K562 (cell line): Measurements from ENCODE around the gene NANS. TPM values are rescaled to one million over a fixed set of nuclear protein-coding genes. Genes with fewer than 3 reads are reported as not detected.

ENCODE experiments used
- ATAC-seq: fragments of 200-7000 bp; cut with Tn5 transposase; 3 replicates; pipeline ENCODE4 v1.9.1; 2020; ENCODE audit warnings: moderate library complexity
- BruUV-seq: library from RNA; stranded (reverse); fragments of 400-500 nt; replicated peaks from 2 replicates; lab custom pipeline; 2021; lab: Mats Ljungman, UMichigan
- CTCF ChIA-PET: fragments of 300-600 bp; formaldehyde crosslinking; extraction: SDS; loops from one replicate; lab custom pipeline; 2021; ENCODE audit warnings: low intra/inter-chr PET ratio; lab: Yijun Ruan, JAX
- POLR2A ChIA-PET: fragments of 300-600, 350-650 bp; sonication (Branson Sonifier 250); formaldehyde crosslinking; extraction: SDS; loops from one replicate; lab custom pipeline; 2021; ENCODE audit warnings: antibody characterized with exemption, inconsistent platforms; lab: Yijun Ruan, JAX
- DNase-seq, 4 experiments: peaks; one replicate each; pipeline versions ENCODE4 v3.0.0 to v3.0.0-alpha.2; 2011 to 2018; ENCODE audit warnings: low spot score in 3 of 4, mixed read lengths in 3 of 4; ENCODE audit errors: extremely low read depth in 1 of 4
- FAIRE-seq: peaks from 2 replicates; lab custom pipeline; 2011; peaks lifted over from hg19 to GRCh38; lab: Jason Lieb, UNC
- H2AFZ ChIP-seq: 2 replicates; pipeline ENCODE4 v1.6.0; 2011; ENCODE audit warnings: low read depth, low read length, control low read depth, inconsistent platforms
- H3K27ac ChIP-seq: fragments of 200-600 bp; 3 replicates; pipeline ENCODE4 v1.8.0; 2011; ENCODE audit warnings: low read depth, mild to moderate bottlenecking, control low read depth, inconsistent platforms, low read length, moderate library complexity, mixed read lengths; ENCODE audit errors: extremely low read depth
- H3K27me3 ChIP-seq, 2 experiments: fragments of 300-600 bp in 1 of 2; 2 replicates in 1 of 2; 3 replicates in 1 of 2; pipeline versions ENCODE4 v1.6.0 to v1.8.0; 2011; ENCODE audit warnings: inconsistent platforms in 2 of 2, low read length in 2 of 2, mild to moderate bottlenecking in 1 of 2, mixed read lengths in 1 of 2, moderate library complexity in 1 of 2; ENCODE audit not compliant: control insufficient read depth in 2 of 2, insufficient read depth in 2 of 2
- H3K36me3 ChIP-seq: fragments of 300-600 bp; 3 replicates; pipeline ENCODE4 v1.8.0; 2011; ENCODE audit warnings: mild to moderate bottlenecking, low read length, inconsistent platforms; ENCODE audit not compliant: control insufficient read depth, insufficient read depth
- H3K4me1 ChIP-seq, 2 experiments: fragments of 200-600 bp in 1 of 2; replicated peaks in 1 of 2; 2 replicates in 1 of 2; 3 replicates in 1 of 2; pipeline versions ENCODE4 v1.5.1 to v1.8.0; 2011; ENCODE audit warnings: inconsistent platforms in 2 of 2, low read length in 2 of 2, mild to moderate bottlenecking in 1 of 2, mixed read lengths in 1 of 2, moderate library complexity in 1 of 2; ENCODE audit not compliant: control insufficient read depth in 2 of 2, insufficient read depth in 2 of 2
- H3K4me2 ChIP-seq: 2 replicates; pipeline ENCODE4 v1.6.1; 2011; ENCODE audit warnings: low read length, control low read depth, inconsistent platforms, mixed read lengths; ENCODE audit not compliant: insufficient read depth
- H3K4me3 ChIP-seq: fragments of 200-600 bp; sonication (generic), shearing (Covaris generic); 2 replicates; pipeline ENCODE4 v1.5.1; 2016; ENCODE audit warnings: control low read depth, inconsistent platforms
- H3K79me2 ChIP-seq: fragments of 200-600 bp; 3 replicates; pipeline ENCODE4 v1.8.0; 2011; ENCODE audit warnings: low read length, inconsistent platforms; ENCODE audit not compliant: control insufficient read depth, insufficient read depth
- H3K9ac ChIP-seq, 2 experiments: 2 replicates each; pipeline versions ENCODE4 v1.6.0 to v1.6.1; 2011; ENCODE audit warnings: low read depth in 2 of 2, low read length in 2 of 2, control low read depth in 1 of 2, inconsistent platforms in 1 of 2, mild to moderate bottlenecking in 1 of 2, mixed read lengths in 1 of 2; ENCODE audit not compliant: insufficient read depth in 1 of 2
- H3K9me1 ChIP-seq: one replicate; pipeline ENCODE4 v1.6.0; 2011; ENCODE audit warnings: inconsistent platforms, mild to moderate bottlenecking, low read length, moderate library complexity; ENCODE audit not compliant: control insufficient read depth, insufficient read depth
- H3K9me3 ChIP-seq: replicated peaks from 2 replicates; pipeline ENCODE4 v1.5.1; 2011; ENCODE audit warnings: low read depth, low read length, inconsistent platforms; ENCODE audit not compliant: control insufficient read depth, insufficient read depth
- H4K20me1 ChIP-seq: replicated peaks from 2 replicates; pipeline ENCODE4 v1.6.1; 2011; ENCODE audit warnings: low read length, inconsistent platforms, mixed read lengths; ENCODE audit not compliant: control insufficient read depth, insufficient read depth
- ARID3A ChIP-seq: IDR thresholded peaks from 2 replicates; pipeline ENCODE4 v1.6.1; 2012; ENCODE audit warnings: low read depth, low read length, improper control_type of control experiment, borderline replicate concordance
- CBFA2T2 ChIP-seq: fragments of 450-650 bp; conservative IDR thresholded peaks from 2 replicates; pipeline ENCODE4 v1.6.1; 2017; ENCODE audit warnings: mild to moderate bottlenecking
- CREB1 ChIP-seq, 2 experiments: sonication (generic) in 1 of 2; formaldehyde crosslinking in 1 of 2; IDR thresholded peaks; 2 replicates each; pipeline versions ENCODE4 v1.6.1 to v1.8.0; 2012 to 2022; ENCODE audit warnings: inconsistent platforms in 1 of 2, mild to moderate bottlenecking in 1 of 2, missing genetic modification reagents in 1 of 2, moderate library complexity in 1 of 2
- ETV6 ChIP-seq, 3 experiments: fragments of 150-350 bp in 1 of 3; sonication (generic) in 1 of 3; formaldehyde crosslinking in 1 of 3; IDR thresholded peaks; 2 replicates each; pipeline versions ENCODE4 v1.6.1 to v1.8.0; 2014 to 2022; ENCODE audit warnings: borderline replicate concordance in 2 of 3, low read depth in 2 of 3, antibody characterized with exemption in 1 of 3, low read length in 1 of 3, mild to moderate bottlenecking in 1 of 3, missing genetic modification reagents in 1 of 3
- HBP1 ChIP-seq: fragments of 450-650 bp; formaldehyde crosslinking; IDR thresholded peaks from 2 replicates; pipeline ENCODE4 v1.4.0; 2022; ENCODE audit warnings: missing genetic modification characterization
- HEY1 ChIP-seq: fragments of 250-450 bp; sonication (Bioruptor Pico); IDR thresholded peaks from 2 replicates; pipeline ENCODE4 v1.5.0; 2020; ENCODE audit warnings: mild to moderate bottlenecking, moderate library complexity, borderline replicate concordance
- KAT7 ChIP-seq: sonication (generic); formaldehyde crosslinking; IDR thresholded peaks from 2 replicates; pipeline ENCODE4 v1.8.0; 2022; ENCODE audit warnings: missing genetic modification reagents, mild to moderate bottlenecking, borderline replicate concordance
- SIX5 ChIP-seq, 2 experiments: IDR thresholded peaks; 2 replicates each; pipeline ENCODE4 v1.6.1; 2011; ENCODE audit warnings: low read length in 2 of 2, borderline replicate concordance in 1 of 2, low read depth in 1 of 2, mild to moderate bottlenecking in 1 of 2, moderate library complexity in 1 of 2; ENCODE audit not compliant: insufficient read depth in 1 of 2
- WGBS: fragments of 100-300 bp; shearing (Covaris generic); methylation state at CpG from one replicate; pipeline ENCODE4 v1.1.6; 2016; ENCODE audit warnings: low coverage, mixed read lengths; ENCODE audit not compliant: insufficient coverage; ENCODE audit errors: missing lambda C conversion rate; 5-methylcytosine and 5-hydroxymethylcytosine counted together
- in situ Hi-C: fragments of 300-500 bp; cut with MboI; formaldehyde crosslinking; loops from 4 replicates; pipeline ENCODE4 v1.15.0; 2018; ENCODE audit warnings: inconsistent platforms, mixed read lengths
- intact Hi-C: fragments of 100-400 bp; cut with micrococcal nuclease; formaldehyde crosslinking; loops from 2 replicates; pipeline ENCODE4 v1.14.2; 2022
- polyA plus RNA-seq, 8 experiments: library from polyadenylated mRNA; depleted of rRNA in 4 of 8; stranded (reverse) in 5 of 8; unstranded in 3 of 8; fragments of >200 nt; fragmentation: Nextera tagmentation in 2 of 8; fragmentation: Illumina TruSeq in 1 of 8; extraction: Ambion mirVana in 2 of 8; extraction: Trizol in 1 of 8; gene quantifications; 2 replicates each; pipeline versions ENCODE4 v1.2.1 to v1.2.3, GENCODE V29; 2011 to 2014; ENCODE audit warnings: inconsistent platforms in 1 of 8, missing spikeins in 1 of 8
- total RNA-seq, 7 experiments: library from RNA; depleted of rRNA in 6 of 7; stranded (reverse); fragments of >200 nt in 6 of 7; fragmentation: Illumina TruSeq in 2 of 7; extraction: Trizol in 2 of 7; gene quantifications; 2 replicates each; pipeline versions ENCODE4 v1.2.1 to v1.2.3, GENCODE V29; 2011 to 2021; ENCODE audit warnings: low replicate concordance in 1 of 7

Gene NANS
- total and polyA plus RNA-seq, 9 of the 15 experiments (the other 6 are each of a cell fraction or from before 2014, with no cell fraction given), result 37.1 to 181 (median 137) TPM

DNA sequence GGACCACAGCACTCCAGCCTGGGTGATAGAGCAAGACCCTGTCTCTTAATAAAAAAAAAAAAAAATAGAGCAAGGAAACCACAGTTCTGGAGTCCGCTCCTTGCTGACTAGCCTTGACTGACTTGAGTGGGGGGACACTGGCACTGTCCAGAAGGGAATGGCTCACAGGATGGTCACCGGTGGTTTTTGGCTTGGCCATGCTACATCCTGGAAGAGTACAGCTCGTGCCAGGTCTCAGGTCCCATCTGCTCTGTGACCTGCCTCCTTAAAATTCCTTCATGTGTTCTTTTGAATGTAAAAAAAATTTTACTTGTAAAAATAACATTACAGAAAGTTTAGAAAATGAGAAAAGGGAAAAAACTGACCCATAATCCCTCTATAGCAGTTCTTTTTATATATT lies 5.6 kb downstream of the NANS start:
- FAIRE-seq (no peak), ATAC-seq (no peak), DNase-seq (peak in 1 of 4 experiments; percentile 3)
- no peaks in the 10 kb centered on the region for H3K9me1 ChIP-seq
- H4K20me1 ChIP-seq, result no peaks in the 10 kb centered on the region
- peaks cover 70% of the 10 kb centered on the region for H3K79me2 ChIP-seq
- H2AFZ ChIP-seq, result no peak overlapping the region
- H3K9ac ChIP-seq, result peak overlapping the region in 1 of 2 experiments; percentile 75; a peak in 1 of 4 replicates
- peaks cover 74% of the 10 kb centered on the region for H3K36me3 ChIP-seq
- ChIA-PET POLR2A (no interaction called here), CTCF (no interaction called here)
- WGBS, result 95% methylated on average over 3 of the region's 3 CpGs
- H3K27ac ChIP-seq, result no peak overlapping the region
- no peaks in the 10 kb centered on the region for H3K9me3 ChIP-seq
- H3K4me3 ChIP-seq, result no peak overlapping the region
- TF ChIP-seq CREB1 (IDR thresholded peaks at IDR 0.05), result no peak
- TF ChIP-seq CREB1 (CRISPR knock-in tag; IDR thresholded peaks at IDR 0.05), result no peak
- no peak for TF ChIP-seq HBP1 (CRISPR knock-in tag)
- no peak for TF ChIP-seq KAT7 (CRISPR knock-in tag)
- no peak for TF ChIP-seq ETV6 (IDR thresholded peaks at IDR 0.05; ENCODE audit: borderline replicate concordance in 1 of 2, low read depth in 2 of 2, low read length in 1 of 2)
- no peak for TF ChIP-seq ETV6 (CRISPR knock-in tag; IDR thresholded peaks at IDR 0.05; ENCODE audit: borderline replicate concordance)
- no peak for TF ChIP-seq CBFA2T2
- no peak for TF ChIP-seq HEY1 (CRISPR knock-in tag)
- TF ChIP-seq ARID3A, result no peak
- no peak for TF ChIP-seq SIX5 (IDR thresholded peaks at IDR 0.05; ENCODE audit: borderline replicate concordance in 1 of 2, insufficient read depth in 1 of 2, low read depth in 1 of 2, low read length in 2 of 2)
- in situ Hi-C loops (no loop called here), intact Hi-C loops (no loop called here)
- peaks cover 12 to 16% of the 10 kb centered on the region in 2 experiments; a peak in 3 of 5 replicates for H3K4me1 ChIP-seq
- no peaks in the 10 kb centered on the region for H3K27me3 ChIP-seq
- BruUV-seq, result no TSS peak
- no peak overlapping the region for H3K4me2 ChIP-seq
